ENCODE data around the gene ZBTB2. TPM values are rescaled to one million over a fixed set of nuclear protein-coding genes. Genes with fewer than 3 reads are reported as not detected.

Gene ZBTB2
- total RNA-seq, 1 donor from 2014 or later = 11.6 TPM

DNA sequence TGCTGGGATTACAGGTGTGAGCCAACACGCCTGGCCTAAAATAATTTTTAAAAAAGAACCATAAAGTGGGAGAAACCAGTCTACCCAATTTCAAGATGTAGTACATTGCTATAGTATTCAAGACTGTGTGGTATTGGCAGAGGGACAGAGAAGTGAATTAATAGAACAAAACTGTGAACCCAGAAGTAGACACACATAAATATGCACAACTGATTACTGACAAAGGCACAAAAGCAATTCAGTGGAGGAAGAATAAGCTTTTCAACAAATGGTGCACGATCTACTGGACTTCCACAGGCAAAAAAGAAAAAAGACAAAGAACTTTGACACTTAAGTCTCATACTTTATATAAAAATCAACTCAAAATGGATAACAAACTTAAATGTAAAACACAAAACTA is 15.5 kb downstream of the ZBTB2 start:
- Histone ChIP-seq H3K9ac (no peak overlapping the region), H4K20me1 (ENCODE audit: low read depth) (no peaks in the 10 kb centered on the region), H2AFZ (replicated peaks) (no peak overlapping the region), H3K79me2 (ENCODE audit: low read depth) (peaks cover 64% of the 10 kb centered on the region), H3K4me3 (no peak overlapping the region), H3K36me3 (no peaks in the 10 kb centered on the region), H3K4me2 (no peak overlapping the region), H3K27me3 (no peaks in the 10 kb centered on the region), H3K9me3 (ENCODE audit: low read depth) (no peaks in the 10 kb centered on the region), H3F3A (ENCODE audit: low read depth) (peaks cover 4% of the 10 kb centered on the region), H3K27ac (no peak overlapping the region), H3K4me1 (peaks cover 6% of the 10 kb centered on the region)
- peaks cover 33% of the 10 kb centered on the region for H3K36me3 Mint-ChIP-seq
- H3K27ac Mint-ChIP-seq = no peak overlapping the region
- no peaks in the 10 kb centered on the region for H3K27me3 Mint-ChIP-seq (ENCODE audit: insufficient read depth, low read depth)
- peaks cover 6% of the 10 kb centered on the region for H3K9me3 Mint-ChIP-seq
- H3K4me1 Mint-ChIP-seq = peaks cover 36% of the 10 kb centered on the region
- no peak for DNase-seq (ENCODE audit: low spot score)
- TF ChIP-seq EZH2phosphoT487 (IDR thresholded peaks at IDR 0.05) (no peak), EZH2 (IDR thresholded peaks at IDR 0.05) (no peak)
- TF ChIP-seq, protein P1, sequence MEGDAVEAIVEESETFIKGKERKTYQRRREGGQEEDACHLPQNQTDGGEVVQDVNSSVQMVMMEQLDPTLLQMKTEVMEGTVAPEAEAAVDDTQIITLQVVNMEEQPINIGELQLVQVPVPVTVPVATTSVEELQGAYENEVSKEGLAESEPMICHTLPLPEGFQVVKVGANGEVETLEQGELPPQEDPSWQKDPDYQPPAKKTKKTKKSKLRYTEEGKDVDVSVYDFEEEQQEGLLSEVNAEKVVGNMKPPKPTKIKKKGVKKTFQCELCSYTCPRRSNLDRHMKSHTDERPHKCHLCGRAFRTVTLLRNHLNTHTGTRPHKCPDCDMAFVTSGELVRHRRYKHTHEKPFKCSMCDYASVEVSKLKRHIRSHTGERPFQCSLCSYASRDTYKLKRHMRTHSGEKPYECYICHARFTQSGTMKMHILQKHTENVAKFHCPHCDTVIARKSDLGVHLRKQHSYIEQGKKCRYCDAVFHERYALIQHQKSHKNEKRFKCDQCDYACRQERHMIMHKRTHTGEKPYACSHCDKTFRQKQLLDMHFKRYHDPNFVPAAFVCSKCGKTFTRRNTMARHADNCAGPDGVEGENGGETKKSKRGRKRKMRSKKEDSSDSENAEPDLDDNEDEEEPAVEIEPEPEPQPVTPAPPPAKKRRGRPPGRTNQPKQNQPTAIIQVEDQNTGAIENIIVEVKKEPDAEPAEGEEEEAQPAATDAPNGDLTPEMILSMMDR (IDR thresholded peaks at IDR 0.05) = no peak
- no peak overlapping the region for H3K4me3 Mint-ChIP-seq

DNA sequence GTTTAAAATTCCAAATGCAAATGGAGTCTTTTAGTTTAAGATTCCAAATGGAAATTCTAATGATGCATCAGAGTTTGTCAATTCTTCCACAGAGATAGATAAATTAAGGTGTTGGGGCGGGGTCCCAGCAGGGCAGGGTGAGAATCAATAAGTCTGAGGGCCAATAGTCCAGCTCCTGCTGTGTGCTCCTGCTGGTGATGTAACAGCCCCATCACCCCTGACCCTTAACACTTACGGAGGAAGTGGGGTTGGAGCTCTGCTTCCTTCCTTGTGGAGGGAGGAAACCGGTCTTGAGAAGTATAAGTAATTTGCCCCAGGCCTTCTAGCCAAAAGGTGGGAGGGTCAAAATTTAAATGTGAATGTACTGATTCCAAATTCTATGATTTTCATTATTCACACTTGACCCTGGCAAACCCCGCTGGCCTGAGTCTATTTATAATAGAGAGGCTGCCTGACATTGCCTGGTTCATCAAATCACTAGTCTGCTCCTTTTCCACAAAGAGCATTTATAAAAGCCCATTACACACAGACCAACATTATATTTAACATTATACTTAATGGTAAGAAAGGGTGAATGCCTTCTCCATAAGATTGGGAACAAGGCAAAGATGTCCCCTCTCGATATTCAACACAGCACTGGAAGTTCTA is 17.2 kb downstream of the ZBTB2 start:
- H3K4me3 Mint-ChIP-seq = peak overlapping the region; percentile 33
- H3K9me3 ChIP-seq (ENCODE audit: low read depth) = no peaks in the 10 kb centered on the region
- peaks cover 48% of the 10 kb centered on the region for H3K79me2 ChIP-seq (ENCODE audit: low read depth)
- TF ChIP-seq, protein P1 (IDR thresholded peaks at IDR 0.05) = no peak
- TF ChIP-seq EZH2phosphoT487 (IDR thresholded peaks at IDR 0.05) (no peak), EZH2 (IDR thresholded peaks at IDR 0.05) (no peak)
- no peaks in the 10 kb centered on the region for H3K27me3 ChIP-seq
- H3K4me2 ChIP-seq = no peak overlapping the region
- H3K4me3 ChIP-seq = no peak overlapping the region
- peaks cover 6% of the 10 kb centered on the region for H3K9me3 Mint-ChIP-seq
- DNase-seq (ENCODE audit: low spot score) = no peak
- no peak overlapping the region for H3K9ac ChIP-seq
- H3K27me3 Mint-ChIP-seq (ENCODE audit: insufficient read depth, low read depth) = no peaks in the 10 kb centered on the region
- H4K20me1 ChIP-seq (ENCODE audit: low read depth) = no peaks in the 10 kb centered on the region
- H3F3A ChIP-seq (ENCODE audit: low read depth) = no peaks in the 10 kb centered on the region
- no peak overlapping the region for H2AFZ ChIP-seq (replicated peaks)
- peaks cover 6% of the 10 kb centered on the region for H3K4me1 ChIP-seq
- H3K27ac ChIP-seq = no peak overlapping the region
- no peaks in the 10 kb centered on the region for H3K36me3 ChIP-seq
- H3K36me3 Mint-ChIP-seq = peaks cover 35% of the 10 kb centered on the region
- H3K27ac Mint-ChIP-seq = peak overlapping the region; percentile 62
- H3K4me1 Mint-ChIP-seq = peaks cover 32% of the 10 kb centered on the region

DNA sequence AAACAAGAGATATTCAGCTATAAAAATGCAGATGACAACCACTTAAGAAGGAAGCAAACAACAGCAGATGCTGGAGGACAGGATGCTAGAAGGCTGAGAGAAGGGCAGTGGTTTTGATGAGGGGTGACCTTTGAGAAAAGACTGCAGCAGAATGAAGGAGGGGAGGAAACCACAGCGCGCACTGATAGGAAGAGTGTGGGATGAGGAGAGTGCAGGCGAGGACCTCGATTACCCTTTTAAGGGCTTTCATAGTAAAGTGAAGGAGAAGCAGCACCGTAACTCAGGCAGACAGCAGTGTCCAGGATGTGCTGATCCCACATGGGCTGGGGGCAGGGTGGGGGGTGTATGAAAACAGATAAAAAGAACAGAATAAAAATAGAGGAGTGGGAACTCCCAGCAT is 19.2 kb downstream of the ZBTB2 start:
- Mint-ChIP-seq H3K36me3 (peaks cover 34% of the 10 kb centered on the region), H3K27ac (peak overlapping the region; percentile 6), H3K27me3 (ENCODE audit: insufficient read depth, low read depth) (no peaks in the 10 kb centered on the region), H3K4me3 (no peak overlapping the region), H3K9me3 (peaks cover 6% of the 10 kb centered on the region), H3K4me1 (peaks cover 32% of the 10 kb centered on the region)
- Histone ChIP-seq H3K4me1 (peaks cover 6% of the 10 kb centered on the region), H3K79me2 (ENCODE audit: low read depth) (peaks cover 29% of the 10 kb centered on the region), H3K4me3 (no peak overlapping the region), H3K27ac (no peak overlapping the region), H3K9ac (no peak overlapping the region), H4K20me1 (ENCODE audit: low read depth) (no peaks in the 10 kb centered on the region), H3F3A (ENCODE audit: low read depth) (no peaks in the 10 kb centered on the region), H2AFZ (replicated peaks) (no peak overlapping the region), H3K4me2 (no peak overlapping the region), H3K27me3 (no peaks in the 10 kb centered on the region), H3K36me3 (no peaks in the 10 kb centered on the region), H3K9me3 (ENCODE audit: low read depth) (no peaks in the 10 kb centered on the region)
- no peak for TF ChIP-seq EZH2phosphoT487 (IDR thresholded peaks at IDR 0.05)
- TF ChIP-seq EZH2 (IDR thresholded peaks at IDR 0.05) = no peak
- TF ChIP-seq, protein P1 (IDR thresholded peaks at IDR 0.05) = no peak
- no peak for DNase-seq (ENCODE audit: low spot score)

Measured in neural progenitor cell (in vitro differentiated cells).